ENCODE measurements around the gene RTTN. TPM values are rescaled to one million over a fixed set of nuclear protein-coding genes. Genes with fewer than 3 reads are reported as not detected.

Gene RTTN
- total RNA-seq, 2 experiments from 2014 or later, result 21.4 to 25.5 TPM

DNA sequence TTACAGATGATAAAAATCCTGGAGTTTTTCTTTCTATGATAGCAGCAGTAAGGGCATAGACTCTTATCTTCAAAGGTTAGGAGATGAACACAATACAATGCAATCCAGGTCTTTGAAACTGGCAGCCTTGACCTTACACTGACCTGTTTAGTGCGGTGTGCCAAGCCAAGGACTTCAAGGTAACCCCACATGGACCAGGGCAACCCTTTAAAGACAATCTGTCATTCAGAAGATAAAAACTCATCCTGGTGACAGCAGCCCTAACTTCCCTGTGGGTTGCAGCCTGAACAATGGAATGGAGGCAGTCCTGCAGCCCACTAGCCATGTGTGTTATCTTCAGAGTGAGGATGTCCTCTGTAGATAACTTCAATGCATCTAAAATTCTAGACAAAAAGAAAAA, 78.1 kb downstream of the RTTN start:
- TF ChIP-seq CTCF (IDR thresholded peaks at IDR 0.05), result no peak
- Histone ChIP-seq H3K4me3 (ENCODE audit: low read length) (no peak overlapping the region), H3K27ac (ENCODE audit: low read depth in 1 of 2, low read length in 2 of 2) (no peak overlapping the region), H3K4me1 (ENCODE audit: insufficient read depth, low read length) (no peaks in the 10 kb centered on the region), H3K27me3 (ENCODE audit: control insufficient read depth in 1 of 2, insufficient read depth in 2 of 2, low read length in 2 of 2) (no peaks in the 10 kb centered on the region), H3K9me3 (ENCODE audit: control insufficient read depth in 1 of 2, insufficient read depth in 1 of 2, low read length in 2 of 2) (no peaks in the 10 kb centered on the region), H3K36me3 (ENCODE audit: insufficient read depth, low read length) (peaks cover 22% of the 10 kb centered on the region)
- Mint-ChIP-seq H3K4me3 (no peak overlapping the region), H3K9me3 (no peaks in the 10 kb centered on the region), H3K27me3 (no peaks in the 10 kb centered on the region), H3K27ac (no peak overlapping the region), H3K36me3 (ENCODE audit: low read depth) (peaks cover 68% of the 10 kb centered on the region), H3K4me1 (ENCODE audit: low read depth) (peaks cover 6% of the 10 kb centered on the region)
- CTCF ChIA-PET, result no interaction called here
- ATAC-seq (ENCODE audit: poor library complexity) (no peak), DNase-seq (no peak)
- POLR2A ChIA-PET, result no interaction called here
- intact Hi-C loops (cut with DNase I, micrococcal nuclease), result no loop called here

DNA sequence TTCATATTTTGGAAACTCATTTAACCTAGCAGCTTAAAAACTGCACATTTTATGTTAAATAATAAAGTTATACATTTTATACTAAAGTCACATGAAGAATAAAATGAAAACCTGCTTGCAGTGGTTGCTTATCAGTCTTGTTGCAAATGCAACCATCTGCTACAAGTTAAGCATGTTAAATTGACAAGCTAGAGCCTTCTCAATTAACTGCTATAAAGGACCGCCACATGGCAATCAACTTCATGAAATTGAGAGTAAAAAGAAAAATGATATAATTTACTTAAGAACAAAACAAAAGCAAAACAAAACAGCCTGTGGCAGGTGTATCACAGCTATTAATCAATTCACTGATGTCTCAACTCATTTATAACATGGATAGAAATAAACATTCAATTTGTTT, 78.7 kb downstream of the RTTN start:
- CTCF ChIA-PET, result no interaction called here
- no peak for TF ChIP-seq CTCF (IDR thresholded peaks at IDR 0.05)
- Histone ChIP-seq H3K36me3 (ENCODE audit: insufficient read depth, low read length) (peaks cover 22% of the 10 kb centered on the region), H3K9me3 (ENCODE audit: control insufficient read depth in 1 of 2, insufficient read depth in 1 of 2, low read length in 2 of 2) (no peaks in the 10 kb centered on the region), H3K27me3 (ENCODE audit: control insufficient read depth in 1 of 2, insufficient read depth in 2 of 2, low read length in 2 of 2) (no peaks in the 10 kb centered on the region), H3K27ac (ENCODE audit: low read depth in 1 of 2, low read length in 2 of 2) (no peak overlapping the region), H3K4me1 (ENCODE audit: insufficient read depth, low read length) (no peaks in the 10 kb centered on the region), H3K4me3 (ENCODE audit: low read length) (no peak overlapping the region)
- H3K27ac Mint-ChIP-seq, result no peak overlapping the region
- intact Hi-C loops (cut with DNase I, micrococcal nuclease), result no loop called here
- no peak for DNase-seq
- no peak overlapping the region for H3K4me3 Mint-ChIP-seq
- no peak for ATAC-seq (ENCODE audit: poor library complexity)
- H3K9me3 Mint-ChIP-seq, result no peaks in the 10 kb centered on the region
- H3K4me1 Mint-ChIP-seq (ENCODE audit: low read depth), result peaks cover 6% of the 10 kb centered on the region
- H3K36me3 Mint-ChIP-seq (ENCODE audit: low read depth), result peaks cover 66% of the 10 kb centered on the region
- POLR2A ChIA-PET, result no interaction called here
- H3K27me3 Mint-ChIP-seq, result no peaks in the 10 kb centered on the region

DNA sequence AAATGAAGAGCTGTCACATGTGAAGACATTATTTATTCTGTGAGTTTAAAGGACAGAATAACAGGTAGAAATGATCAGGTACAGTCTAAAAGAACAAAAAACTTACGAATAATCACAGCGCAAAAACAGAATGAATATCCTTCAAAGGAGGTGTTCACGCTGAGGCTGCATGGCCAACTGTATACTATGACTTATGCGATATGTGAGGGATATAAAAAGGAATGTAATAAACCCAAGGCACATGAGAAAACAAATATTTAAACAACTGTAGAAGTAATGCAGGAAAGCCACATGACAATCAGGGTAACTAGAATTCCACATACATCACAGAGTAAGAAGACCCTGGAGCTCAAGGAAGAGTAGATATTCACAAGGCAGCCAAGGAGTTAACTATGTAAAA, 81.3 kb downstream of the RTTN start:
- Histone ChIP-seq H3K27ac (ENCODE audit: low read depth in 1 of 2, low read length in 2 of 2) (no peak overlapping the region), H3K36me3 (ENCODE audit: insufficient read depth, low read length) (peaks cover 20% of the 10 kb centered on the region), H3K4me3 (ENCODE audit: low read length) (no peak overlapping the region), H3K27me3 (ENCODE audit: control insufficient read depth in 1 of 2, insufficient read depth in 2 of 2, low read length in 2 of 2) (no peaks in the 10 kb centered on the region), H3K4me1 (ENCODE audit: insufficient read depth, low read length) (no peaks in the 10 kb centered on the region), H3K9me3 (ENCODE audit: control insufficient read depth in 1 of 2, insufficient read depth in 1 of 2, low read length in 2 of 2) (no peaks in the 10 kb centered on the region)
- no peak overlapping the region for H3K27ac Mint-ChIP-seq
- DNase-seq, result no peak
- H3K4me3 Mint-ChIP-seq, result no peak overlapping the region
- ChIA-PET CTCF (no interaction called here), POLR2A (no interaction called here)
- no peak for ATAC-seq (ENCODE audit: poor library complexity)
- H3K9me3 Mint-ChIP-seq, result no peaks in the 10 kb centered on the region
- H3K36me3 Mint-ChIP-seq (ENCODE audit: low read depth), result peaks cover 69% of the 10 kb centered on the region
- H3K27me3 Mint-ChIP-seq, result no peaks in the 10 kb centered on the region
- H3K4me1 Mint-ChIP-seq (ENCODE audit: low read depth), result no peaks in the 10 kb centered on the region
- intact Hi-C loops (cut with DNase I, micrococcal nuclease), result no loop called here
- no peak for TF ChIP-seq CTCF (IDR thresholded peaks at IDR 0.05)
